ENCODE data around the gene SRRT. TPM values are rescaled to one million over a fixed set of nuclear protein-coding genes. Genes with fewer than 3 reads are reported as not detected.

Gene SRRT
- polyA plus RNA-seq, 1 donor from 2014 or later: 59.9 TPM

DNA sequence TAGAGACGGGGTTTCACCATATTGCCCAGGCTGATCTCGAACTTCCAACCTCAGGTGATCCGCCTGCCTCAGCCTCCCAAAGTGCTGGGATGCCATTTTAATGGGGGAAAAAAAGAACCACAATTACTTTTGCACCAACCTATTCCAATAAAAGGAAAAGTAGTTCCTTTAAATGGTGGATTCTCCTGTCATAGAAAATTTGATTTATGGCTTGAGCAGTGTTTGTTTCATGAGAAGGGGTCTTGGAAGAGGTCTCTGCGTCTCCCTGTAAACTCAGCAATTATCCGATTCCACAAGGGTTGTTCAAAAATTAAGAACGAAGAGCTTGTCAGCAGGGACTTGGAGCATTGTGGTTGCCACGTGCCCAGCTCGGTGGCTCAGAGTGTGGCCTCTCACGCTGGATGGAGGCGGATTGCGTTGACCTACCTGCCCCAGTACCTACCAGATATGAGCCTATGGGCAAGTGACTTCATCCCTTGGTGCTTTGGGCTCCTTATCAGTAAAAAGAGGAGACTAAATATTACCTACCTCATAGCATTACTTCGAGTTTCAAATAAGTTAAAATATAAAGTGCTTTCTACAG is 10.5 kb upstream of the SRRT start:
- H3K4me2 ChIP-seq (ENCODE audit: low read length): no peak overlapping the region
- no peak overlapping the region for H3K9ac ChIP-seq (ENCODE audit: low read length)
- no peaks in the 10 kb centered on the region for H3F3A ChIP-seq (ENCODE audit: insufficient read depth, low read length, poor library complexity, severe bottlenecking)
- no peak overlapping the region for H2AFZ ChIP-seq (ENCODE audit: low read depth, low read length)
- H4K20me1 ChIP-seq (ENCODE audit: insufficient read depth): no peaks in the 10 kb centered on the region
- no peaks in the 10 kb centered on the region for H3K79me2 ChIP-seq (replicated peaks; ENCODE audit: insufficient read depth, low read length)
- H3K36me3 ChIP-seq (ENCODE audit: insufficient read depth, low read length): no peaks in the 10 kb centered on the region
- H3K27me3 ChIP-seq (ENCODE audit: insufficient read depth, low read depth, low read length): no peaks in the 10 kb centered on the region
- TF ChIP-seq SMC3 (conservative IDR thresholded peaks at IDR 0.05; ENCODE audit: poor library complexity) (no peak), CTCF (IDR thresholded peaks at IDR 0.05; ENCODE audit: poor library complexity, severe bottlenecking) (no peak), EZH2 (IDR thresholded peaks at IDR 0.05; ENCODE audit: borderline replicate concordance, insufficient read depth, low read length, poor library complexity, severe bottlenecking) (no peak), REST (IDR thresholded peaks at IDR 0.05; ENCODE audit: borderline replicate concordance) (no peak), TAF1 (IDR thresholded peaks at IDR 0.05; ENCODE audit: low read depth) (no peak), MXI1 (conservative IDR thresholded peaks at IDR 0.05; ENCODE audit: poor library complexity, severe bottlenecking) (no peak)
- H3K9me2 ChIP-seq (ENCODE audit: insufficient read depth, low read length): no peaks in the 10 kb centered on the region
- H3K9me3 ChIP-seq (ENCODE audit: low read length): no peaks in the 10 kb centered on the region
- no peak overlapping the region for H3K4me3 ChIP-seq (ENCODE audit: low read length)
- no peak overlapping the region for H3K27ac ChIP-seq (ENCODE audit: low read length)

- Histone ChIP-seq H3F3A (ENCODE audit: insufficient read depth, low read length, poor library complexity, severe bottlenecking) (no peaks in the 10 kb centered on the region), H3K9ac (ENCODE audit: low read length) (no peak overlapping the region), H3K9me3 (ENCODE audit: low read length) (no peaks in the 10 kb centered on the region), H3K36me3 (ENCODE audit: insufficient read depth, low read length) (no peaks in the 10 kb centered on the region), H3K4me2 (ENCODE audit: low read length) (no peak overlapping the region), H3K27ac (ENCODE audit: low read length) (no peak overlapping the region), H4K20me1 (ENCODE audit: insufficient read depth) (no peaks in the 10 kb centered on the region), H2AFZ (ENCODE audit: low read depth, low read length) (no peak overlapping the region), H3K79me2 (replicated peaks; ENCODE audit: insufficient read depth, low read length) (no peaks in the 10 kb centered on the region), H3K27me3 (ENCODE audit: insufficient read depth, low read depth, low read length) (no peaks in the 10 kb centered on the region), H3K4me3 (ENCODE audit: low read length) (no peak overlapping the region), H3K9me2 (ENCODE audit: insufficient read depth, low read length) (no peaks in the 10 kb centered on the region)
- TF ChIP-seq CTCF (IDR thresholded peaks at IDR 0.05; ENCODE audit: poor library complexity, severe bottlenecking): no peak
- TF ChIP-seq REST (IDR thresholded peaks at IDR 0.05; ENCODE audit: borderline replicate concordance): no peak
- no peak for TF ChIP-seq EZH2 (IDR thresholded peaks at IDR 0.05; ENCODE audit: borderline replicate concordance, insufficient read depth, low read length, poor library complexity, severe bottlenecking)
- TF ChIP-seq SMC3 (conservative IDR thresholded peaks at IDR 0.05; ENCODE audit: poor library complexity): no peak
- TF ChIP-seq EP300 (conservative IDR thresholded peaks at IDR 0.05; ENCODE audit: poor library complexity, severe bottlenecking): no peak
- no peak for TF ChIP-seq MXI1 (conservative IDR thresholded peaks at IDR 0.05; ENCODE audit: poor library complexity, severe bottlenecking)
- TF ChIP-seq RAD21 (conservative IDR thresholded peaks at IDR 0.05): no peak
- no peak for TF ChIP-seq TAF1 (IDR thresholded peaks at IDR 0.05; ENCODE audit: low read depth)
- TF ChIP-seq POLR2AphosphoS5 (IDR thresholded peaks at IDR 0.05): no peak
These were observed 9.5 kb upstream of the SRRT start for GRCh38 chr7:100865372-100865911.

Measured in neural cell (in vitro differentiated cells).